ENCODE results near the gene MAK.

The MAK gene

GRCh38 chr6:10719296-10719963, 118.9 kb downstream of the MAK start:
- Histone ChIP-seq H3K4me1 (ENCODE audit: control insufficient read depth, insufficient read depth, low read length, unreplicated experiment) (peaks cover 7% of the 10 kb centered on the region), H3K79me2 (ENCODE audit: control insufficient read depth, insufficient read depth, low read length, unreplicated experiment) (peaks cover 14% of the 10 kb centered on the region), H3K27ac (ENCODE audit: low read depth, low read length) (no peak overlapping the region), H3K4me3 (ENCODE audit: low read depth, low read length) (peak overlapping the region; percentile 77), H3K27me3 (ENCODE audit: insufficient read depth, low read length) (no peaks in the 10 kb centered on the region), H2AFZ (ENCODE audit: low read length, unreplicated experiment) (no peak overlapping the region), H3K36me3 (ENCODE audit: insufficient read depth, low read length) (no peaks in the 10 kb centered on the region)

DNA sequence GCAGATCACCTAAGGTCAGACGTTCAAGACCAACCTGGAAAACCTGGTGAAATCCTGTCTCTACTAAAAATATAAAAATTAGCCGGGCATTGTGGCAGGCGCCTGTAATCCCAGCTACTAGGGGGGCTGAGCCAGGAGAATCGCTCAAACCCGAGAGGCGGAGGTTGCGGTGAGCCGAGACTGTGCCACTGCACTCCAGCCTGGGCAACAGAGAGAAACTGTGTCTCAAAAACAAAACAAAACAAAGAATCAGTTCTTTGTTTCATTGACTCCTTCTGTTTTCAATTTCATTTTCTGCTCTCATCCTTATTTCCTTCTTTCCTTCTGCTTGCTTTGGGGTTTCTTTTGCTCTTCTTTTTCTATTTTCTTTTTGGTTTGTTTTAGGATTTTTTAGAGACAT, 124.4 kb downstream of the MAK start:
- Histone ChIP-seq H3K79me2 (ENCODE audit: control insufficient read depth, insufficient read depth, low read length, unreplicated experiment) (no peaks in the 10 kb centered on the region), H3K4me1 (ENCODE audit: control insufficient read depth, insufficient read depth, low read length, unreplicated experiment) (no peaks in the 10 kb centered on the region), H2AFZ (ENCODE audit: low read length, unreplicated experiment) (no peak overlapping the region), H3K27ac (ENCODE audit: low read depth, low read length) (no peak overlapping the region), H3K27me3 (ENCODE audit: insufficient read depth, low read length) (no peaks in the 10 kb centered on the region), H3K4me3 (ENCODE audit: low read depth, low read length) (no peak overlapping the region), H3K36me3 (ENCODE audit: insufficient read depth, low read length) (peaks cover 3% of the 10 kb centered on the region; the same call in 1 of the 2 replicates)

Data from ACC112 (cell line).